ENCODE measurements around the gene RNASE9.

GRCh38 chr14:20551606-20552005 lies 9.2 kb downstream of the RNASE9 start:
- no peak for TF ChIP-seq CTCF (IDR thresholded peaks at IDR 0.05)
- no peak for TF ChIP-seq EP300 (IDR thresholded peaks at IDR 0.05)
- TF ChIP-seq POLR2A (IDR thresholded peaks at IDR 0.05), result no peak
- TF ChIP-seq POLR2AphosphoS5 (IDR thresholded peaks at IDR 0.05), result no peak
